Measurements from ENCODE around the gene USHBP1.

Gene USHBP1, protein sequence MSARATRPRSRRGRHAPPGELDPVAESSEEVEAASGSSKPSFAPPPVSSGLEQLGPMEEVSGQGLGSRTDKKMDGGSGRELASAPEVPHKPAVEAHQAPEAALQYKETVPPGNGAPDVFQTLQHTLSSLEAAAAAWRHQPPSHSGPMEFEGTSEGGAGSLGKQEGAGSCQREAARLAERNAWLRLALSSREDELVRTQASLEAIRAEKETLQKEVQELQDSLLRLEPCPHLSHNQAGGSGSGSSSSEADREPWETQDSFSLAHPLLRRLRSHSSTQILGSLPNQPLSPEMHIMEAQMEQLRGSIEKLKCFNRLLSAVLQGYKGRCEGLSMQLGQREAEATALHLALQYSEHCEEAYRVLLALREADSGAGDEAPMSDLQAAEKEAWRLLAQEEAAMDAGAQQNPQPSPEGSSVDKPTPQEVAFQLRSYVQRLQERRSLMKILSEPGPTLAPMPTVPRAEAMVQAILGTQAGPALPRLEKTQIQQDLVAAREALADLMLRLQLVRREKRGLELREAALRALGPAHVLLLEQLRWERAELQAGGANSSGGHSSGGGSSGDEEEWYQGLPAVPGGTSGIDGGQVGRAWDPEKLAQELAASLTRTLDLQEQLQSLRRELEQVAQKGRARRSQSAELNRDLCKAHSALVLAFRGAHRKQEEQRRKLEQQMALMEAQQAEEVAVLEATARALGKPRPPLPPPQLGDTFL

DNA sequence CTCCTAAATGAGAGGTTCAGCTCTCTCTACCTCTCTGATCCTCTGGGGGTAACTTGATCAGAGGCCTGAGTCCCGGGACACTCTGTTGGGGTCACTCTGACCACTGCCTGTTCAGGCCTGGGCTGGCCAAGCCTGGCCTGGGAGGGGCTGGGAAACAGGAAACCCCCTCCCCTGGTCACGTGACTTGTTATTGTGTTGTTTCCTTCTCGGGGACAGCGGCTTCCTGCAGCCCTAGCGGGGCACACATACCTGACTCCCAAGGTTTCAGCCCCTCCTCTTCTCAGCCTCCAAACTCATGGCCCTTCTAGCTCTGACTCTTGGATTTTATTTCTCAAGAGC is at the start of gene USHBP1:
Gene USHBP1 (minus strand): TSS at position 105 of the 339 bp plus-strand sequence. CDS start 446 bp downstream, outside the sequence.
- DNase-seq (ENCODE audit: low spot score), result no peak

DNA sequence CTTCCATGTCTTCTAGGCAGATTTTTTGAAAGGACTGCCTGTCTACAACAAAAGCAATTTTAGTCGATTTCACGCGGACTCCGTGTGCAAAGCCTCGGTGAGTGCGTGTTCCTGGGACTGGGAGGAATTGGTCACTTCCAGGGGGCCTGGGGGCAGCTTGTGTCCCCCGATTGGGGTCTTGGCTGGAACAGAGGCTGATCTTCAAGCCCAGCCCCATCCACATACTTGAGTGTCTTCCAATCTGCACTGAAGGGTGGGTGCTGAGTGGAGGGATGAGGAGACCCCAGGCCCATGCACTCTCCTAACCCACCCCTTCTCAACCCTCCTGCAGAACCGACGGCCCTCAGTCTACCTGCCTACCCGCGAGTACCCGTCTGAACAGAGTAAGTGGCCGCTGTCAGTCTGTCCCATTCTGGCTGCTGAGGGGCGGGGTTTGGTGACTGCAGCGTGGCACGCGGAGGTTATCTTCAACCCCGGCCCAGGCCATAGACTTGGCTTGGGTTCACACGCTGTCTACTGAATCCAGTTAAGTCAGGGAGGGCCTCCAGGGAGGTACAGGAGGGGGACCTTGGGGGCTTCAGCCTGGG is 49.6 kb upstream of the USHBP1 start:
- DNase-seq (ENCODE audit: low spot score), result no peak

DNA sequence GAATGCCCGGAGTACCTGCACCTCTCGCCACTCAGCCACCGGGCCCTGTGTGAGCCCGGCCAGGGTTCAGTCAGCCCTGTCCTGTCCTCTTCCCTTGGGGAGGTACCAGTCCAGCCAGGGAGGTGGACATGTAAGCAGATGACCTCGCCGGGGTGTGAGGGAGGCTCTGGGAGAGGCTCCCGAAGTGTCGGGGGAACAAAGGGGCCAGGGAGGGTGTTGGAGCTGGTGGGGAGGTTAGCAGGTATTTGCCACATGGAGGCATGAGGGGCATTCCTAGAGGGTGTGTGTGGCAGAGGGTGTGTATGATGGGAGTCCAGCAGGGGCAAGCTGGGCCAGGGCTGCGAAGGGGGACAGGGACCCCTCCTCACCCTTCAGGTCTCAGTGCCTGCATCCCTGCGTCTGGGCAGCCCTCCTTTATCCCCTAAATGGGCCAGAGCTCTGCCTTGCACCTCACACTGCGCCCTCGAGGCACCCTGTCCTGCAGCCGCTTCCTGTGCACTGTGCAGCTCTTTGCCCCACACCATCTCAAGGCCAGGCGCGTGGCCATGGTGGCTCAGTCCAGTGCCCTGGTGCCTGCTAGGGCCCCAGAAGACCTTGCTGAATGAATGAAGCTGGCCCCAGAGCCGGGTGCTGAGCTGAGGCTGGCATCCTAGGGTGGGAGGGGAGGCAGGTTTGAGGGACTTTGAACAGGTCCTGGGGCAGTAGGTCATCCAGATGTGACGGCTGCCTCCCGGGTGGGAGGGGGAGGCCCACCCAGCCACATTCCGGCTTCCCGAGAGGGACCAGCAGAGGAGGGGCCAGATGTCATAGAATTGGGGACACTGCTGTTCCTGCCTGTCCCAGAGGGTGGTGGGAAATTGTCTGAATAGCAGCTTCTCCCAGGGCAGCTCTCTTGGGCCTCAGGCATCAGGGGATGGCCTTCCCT is 47.9 kb upstream of the USHBP1 start:
- no peak for DNase-seq (ENCODE audit: low spot score)

GRCh38 chr19:17311455-17312188 is 47.1 kb upstream of the USHBP1 start:
- DNase-seq (ENCODE audit: low spot score), result no peak

- peak; percentile 15 for DNase-seq (ENCODE audit: low spot score)
Measured at GRCh38 chr19:17309965-17310461, 45.5 kb upstream of the USHBP1 start.

DNA sequence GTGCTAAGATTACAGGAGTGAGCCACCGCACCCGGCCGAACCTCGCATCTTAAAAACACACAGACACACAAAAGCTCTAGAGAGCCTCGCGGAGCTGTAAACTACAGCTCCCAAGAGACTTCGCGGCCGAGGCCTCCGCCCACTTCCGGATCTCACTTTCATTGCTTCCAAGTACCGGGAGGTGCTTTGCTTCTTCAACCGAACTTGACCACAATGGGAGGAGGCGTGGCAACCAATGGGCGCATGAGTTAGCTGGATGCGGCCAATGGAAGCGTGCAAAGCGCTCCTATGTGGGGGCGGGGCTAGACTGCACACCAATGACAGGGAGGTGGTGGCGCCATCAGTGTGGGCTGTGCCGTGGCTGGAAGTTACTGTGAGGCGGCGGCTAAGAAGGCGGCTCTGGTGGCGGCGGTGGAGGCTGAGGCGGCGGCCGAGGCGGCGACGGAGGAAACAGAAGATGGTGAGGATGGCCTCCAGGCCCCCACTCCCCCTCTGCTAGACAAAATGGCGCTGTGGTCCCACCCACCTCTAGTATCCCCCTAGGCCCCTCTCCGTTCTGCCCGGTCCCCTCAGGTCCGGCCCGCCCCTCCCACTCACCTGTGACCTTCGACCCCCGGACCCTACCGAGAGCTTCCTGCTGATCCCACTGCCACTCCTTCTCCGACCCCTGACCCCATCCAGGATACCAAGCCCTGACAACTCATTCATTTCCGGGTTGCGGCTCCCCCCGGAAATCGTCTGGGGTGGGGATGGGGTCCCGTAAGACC is 44.8 kb upstream of the USHBP1 start, which contains the start of gene DDA1:
Gene DDA1 (plus strand): TSS at position 366 of the 767 bp plus-strand sequence. CDS start 92 bp downstream, at position 458.
- DNase-seq (ENCODE audit: low spot score), result peak; percentile 100

DNA sequence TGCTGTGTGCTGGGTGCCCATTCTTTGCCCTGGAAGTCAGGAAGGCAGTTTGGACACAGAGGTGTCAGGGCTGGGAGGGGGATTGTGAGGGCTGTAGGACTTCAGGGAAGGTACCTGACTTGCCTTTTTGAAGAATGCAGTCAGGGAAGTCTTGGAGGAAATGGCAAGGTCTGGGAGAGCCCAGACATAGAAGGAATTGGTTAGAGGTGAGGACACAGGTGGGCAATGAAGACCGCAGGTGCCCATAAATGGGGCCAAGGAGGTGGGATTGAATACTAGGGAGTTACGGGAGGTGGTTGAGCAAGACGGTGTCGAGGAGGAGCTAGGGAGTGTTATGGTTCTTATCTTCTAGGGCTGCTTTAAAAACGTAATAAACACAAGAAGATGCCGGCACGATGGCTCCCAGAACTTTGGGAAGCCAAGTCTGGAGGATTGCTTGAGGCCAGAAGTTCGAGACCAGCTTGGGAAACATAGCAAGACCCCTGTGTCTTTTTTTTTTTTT is 43.4 kb upstream of the USHBP1 start:
- no peak for DNase-seq (ENCODE audit: low spot score)

- DNase-seq (ENCODE audit: low spot score), result no peak
Measured at GRCh38 chr19:17306285-17306714, 41.8 kb upstream of the USHBP1 start.

DNA sequence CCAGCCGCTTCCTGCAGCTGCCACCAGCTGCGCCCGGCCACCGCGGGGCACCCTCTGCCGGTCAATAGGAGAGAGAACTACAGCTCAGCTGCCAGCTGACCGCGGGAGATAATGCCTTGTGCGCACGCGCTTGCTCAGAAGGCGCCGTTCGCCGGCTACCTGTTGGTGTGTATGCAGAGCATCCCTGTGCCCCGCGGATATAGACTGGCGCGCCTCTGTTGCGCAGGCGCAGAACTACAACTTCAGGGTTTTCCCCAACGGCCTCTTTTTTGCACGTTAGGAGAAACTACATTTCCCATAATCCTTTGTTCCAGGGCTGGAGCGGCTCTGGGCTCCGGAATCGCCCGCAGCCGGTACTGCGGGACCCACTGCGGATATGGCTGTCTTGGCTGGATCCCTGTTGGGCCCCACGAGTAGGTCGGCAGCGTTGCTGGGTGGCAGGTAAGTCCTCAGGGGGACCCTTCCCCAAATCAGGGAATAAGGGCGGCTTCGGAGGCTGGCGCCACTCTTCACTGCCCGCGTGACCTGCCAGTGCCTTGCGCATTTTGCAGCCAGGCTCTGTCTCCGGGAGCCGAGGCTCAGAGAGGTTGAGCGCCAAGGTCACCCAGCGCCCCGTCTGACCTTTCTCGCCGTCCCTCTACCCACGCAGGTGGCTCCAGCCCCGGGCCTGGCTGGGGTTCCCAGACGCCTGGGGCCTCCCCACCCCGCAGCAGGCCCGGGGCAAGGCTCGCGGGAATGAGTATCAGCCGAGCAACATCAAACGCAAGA is 41.2 kb upstream of the USHBP1 start, which contains the start of gene MRPL34:
Gene MRPL34 (plus strand): TSS at position 356 of the 768 bp plus-strand sequence. CDS start 21 bp downstream, at position 377.
- DNase-seq (ENCODE audit: low spot score), result peak; percentile 99

- DNase-seq (ENCODE audit: low spot score), result no peak
Measured at GRCh38 chr19:17305216-17305516, 40.6 kb upstream of the USHBP1 start.

GRCh38 chr19:17304386-17305215 is 40.1 kb upstream of the USHBP1 start:
- no peak for DNase-seq (ENCODE audit: low spot score)

GRCh38 chr19:17303940-17304267 is 39.4 kb upstream of the USHBP1 start:
- DNase-seq (ENCODE audit: low spot score), result no peak

DNA sequence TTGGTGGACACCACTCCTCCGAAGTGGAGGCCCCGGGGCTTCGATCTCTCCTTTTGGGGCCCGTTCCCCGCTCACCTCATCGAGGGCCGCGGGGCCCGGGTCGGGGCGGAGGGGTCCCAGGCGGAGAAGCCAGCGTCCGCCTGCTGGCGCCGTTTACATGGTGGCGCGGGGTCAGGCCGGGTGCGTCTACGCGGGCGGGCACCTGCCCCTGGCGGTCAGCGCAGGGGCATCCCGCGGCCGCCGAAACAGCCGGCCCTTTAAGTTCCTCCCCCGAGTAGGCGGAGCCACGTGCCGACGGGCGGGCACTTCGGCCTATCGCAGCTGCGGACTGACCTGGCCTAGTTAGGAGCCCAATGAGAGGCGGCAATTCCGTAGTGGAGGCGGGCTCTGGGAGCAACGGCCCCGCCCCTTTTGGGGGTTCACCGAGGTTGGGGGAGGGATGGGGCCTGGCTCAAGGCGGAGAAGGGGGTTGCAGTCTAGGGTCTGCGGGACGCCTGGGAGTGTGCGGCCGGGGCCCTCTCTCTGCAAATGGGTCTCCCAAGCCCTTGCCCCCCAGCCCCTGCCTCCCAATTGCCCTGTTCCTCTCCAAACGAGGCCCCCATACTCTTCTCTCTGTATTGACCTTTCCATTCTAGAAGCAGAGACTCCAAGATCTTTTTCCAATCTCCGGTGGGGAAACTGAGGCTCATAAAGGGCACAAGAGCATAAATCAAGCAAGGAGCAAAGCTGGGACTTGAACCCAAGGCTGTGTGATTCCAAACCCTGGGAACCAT is 38.8 kb upstream of the USHBP1 start, which contains the start of gene ABHD8:
Gene ABHD8 (minus strand): TSS at position 259 of the 773 bp plus-strand sequence. CDS start 1,809 bp downstream, outside the sequence.
- peak; percentile 95 for DNase-seq (ENCODE audit: low spot score)

DNA sequence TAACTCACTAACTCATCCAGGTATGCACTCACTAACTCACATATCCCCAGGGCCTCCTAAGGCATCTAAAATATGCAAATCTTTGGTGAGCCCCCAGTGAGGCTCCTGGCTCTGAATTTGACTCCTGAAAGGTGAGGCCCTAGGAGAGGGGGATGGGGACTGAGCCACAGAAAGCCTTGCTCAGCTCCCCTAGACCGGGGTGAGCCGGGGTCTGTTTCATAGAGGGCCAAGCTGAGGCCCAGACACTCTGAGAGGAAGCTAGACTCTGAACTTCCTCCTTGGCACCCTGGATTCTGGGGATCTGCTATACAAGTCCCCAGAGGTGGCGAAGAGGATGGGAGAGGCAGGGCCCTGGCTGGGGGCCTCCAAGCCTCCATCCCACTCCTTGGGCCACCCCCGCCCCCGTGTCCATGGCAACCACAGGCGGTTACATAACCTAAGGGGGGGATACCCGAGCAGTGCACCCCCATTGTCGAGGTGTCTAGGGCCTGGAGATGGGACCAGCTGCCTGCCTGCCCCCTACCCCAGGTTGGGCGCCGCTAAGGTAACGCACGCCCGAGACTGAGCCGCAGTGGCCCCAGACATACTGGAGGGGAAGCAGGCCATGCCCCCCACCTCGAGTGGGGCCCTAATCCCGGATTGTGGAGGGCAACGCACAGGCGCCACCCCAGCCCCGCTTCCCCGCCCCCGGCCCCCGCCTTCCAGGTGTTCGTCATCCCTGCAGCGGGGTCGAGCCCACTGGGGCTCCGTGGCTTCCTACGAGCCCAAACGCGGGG is 38.0 kb upstream of the USHBP1 start:
- no peak for DNase-seq (ENCODE audit: low spot score)

DNA sequence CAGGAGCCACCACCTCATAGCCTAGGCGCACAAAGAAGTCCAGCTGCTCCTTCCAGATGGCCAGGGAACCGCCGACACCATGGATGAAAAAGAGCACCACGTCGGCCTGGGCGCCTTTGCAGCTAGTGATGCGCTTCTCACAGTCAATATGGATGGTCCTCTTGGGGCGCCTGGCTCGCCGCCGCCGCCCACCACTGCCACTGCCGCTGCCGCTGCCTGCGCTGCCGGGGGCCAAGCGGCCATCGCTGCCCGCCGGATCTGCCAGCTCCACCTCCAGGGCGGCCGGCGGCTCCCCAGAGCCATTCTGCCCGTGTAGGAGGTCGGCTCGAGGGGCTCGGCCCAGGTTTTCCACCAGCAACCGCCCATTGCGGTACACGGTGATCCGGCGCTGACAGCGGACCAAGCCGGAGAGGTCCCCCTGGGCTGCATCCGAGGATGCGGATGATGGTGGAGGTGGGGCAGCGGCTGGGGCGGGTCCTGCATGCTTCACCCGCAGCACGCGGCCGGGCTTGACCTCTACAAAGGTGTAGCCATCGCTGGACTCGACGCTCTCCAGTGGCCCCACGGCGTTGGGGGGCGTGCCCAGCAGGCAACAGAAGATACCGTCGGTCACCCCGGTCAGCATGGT is 36.6 kb upstream of the USHBP1 start:
- DNase-seq (ENCODE audit: low spot score), result no peak

DNA sequence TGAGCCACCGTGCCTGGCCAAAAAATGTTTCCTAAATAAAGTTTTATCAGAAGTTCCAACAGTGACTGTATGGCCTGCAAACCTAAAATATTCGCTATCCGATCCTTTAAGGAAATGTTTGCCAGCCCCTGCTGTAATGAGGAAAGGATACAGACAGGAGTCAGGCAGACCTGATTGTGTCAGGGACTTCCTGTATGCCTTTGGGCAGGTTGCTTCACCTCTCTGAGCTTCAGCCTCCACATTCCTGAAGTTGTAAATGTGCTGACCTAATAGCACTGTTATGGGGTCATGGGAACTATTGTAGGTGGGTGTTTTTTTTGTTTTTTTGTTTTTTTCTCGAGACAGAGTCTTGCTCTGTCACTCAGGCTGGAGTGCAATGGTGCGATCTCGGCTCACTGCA is 32.4 kb upstream of the USHBP1 start:
- DNase-seq (ENCODE audit: low spot score), result no peak
